GM21786 (cell line): Measurements from ENCODE around the gene POR.
A peak's percentile ranks its signal among the peaks of the same experiment; 100 is the strongest.

Experiments used
- ATAC-seq: cut with Tn5 transposase; IDR thresholded peaks from one replicate; pipeline ENCODE4 v1.9.1; 2021; ENCODE audit not compliant: unreplicated experiment

Gene POR

GRCh38 chr7:75915416-75916156 lies 631 bp downstream of the POR start:
- no peak for ATAC-seq

- no peak for ATAC-seq
These were observed 1.3 kb downstream of the POR start for GRCh38 chr7:75916259-75916658.

- ATAC-seq = no peak
These were observed 2.0 kb downstream of the POR start for GRCh38 chr7:75916685-75917634.

DNA sequence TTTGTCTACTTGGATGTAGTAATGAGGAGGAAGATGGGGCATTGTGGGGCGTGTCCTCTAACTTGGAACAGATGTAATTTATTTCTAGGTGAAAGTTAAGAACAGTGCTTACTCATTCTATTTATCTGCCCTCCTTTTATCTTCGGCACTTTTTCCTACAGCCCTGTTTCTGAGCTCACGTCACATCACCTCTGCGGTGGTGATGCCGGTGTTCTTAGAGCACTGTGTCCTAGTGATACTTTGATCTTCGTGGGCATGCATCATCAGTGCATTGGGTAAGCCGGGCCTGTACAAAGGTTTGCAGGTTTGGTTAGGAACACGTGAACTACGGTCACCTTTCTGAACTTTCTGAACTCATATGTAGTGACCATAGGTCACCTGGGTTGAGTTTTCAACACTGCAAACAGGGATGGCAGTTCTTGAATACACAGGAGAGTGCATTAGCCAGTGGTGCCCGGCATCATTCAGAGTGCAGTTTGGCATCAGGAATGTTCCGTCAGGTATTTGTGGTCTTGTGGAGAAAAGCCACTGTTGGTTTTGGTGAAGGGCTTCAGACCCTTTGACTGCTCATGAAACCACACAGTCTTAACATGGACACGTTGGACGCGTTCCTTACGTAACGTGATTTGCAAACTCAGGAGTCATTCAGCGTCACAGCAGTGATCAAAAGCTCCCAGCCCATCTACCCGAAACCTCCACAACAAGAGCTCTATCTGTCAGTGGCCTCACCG lies 5.6 kb downstream of the POR start:
- ATAC-seq = no peak

DNA sequence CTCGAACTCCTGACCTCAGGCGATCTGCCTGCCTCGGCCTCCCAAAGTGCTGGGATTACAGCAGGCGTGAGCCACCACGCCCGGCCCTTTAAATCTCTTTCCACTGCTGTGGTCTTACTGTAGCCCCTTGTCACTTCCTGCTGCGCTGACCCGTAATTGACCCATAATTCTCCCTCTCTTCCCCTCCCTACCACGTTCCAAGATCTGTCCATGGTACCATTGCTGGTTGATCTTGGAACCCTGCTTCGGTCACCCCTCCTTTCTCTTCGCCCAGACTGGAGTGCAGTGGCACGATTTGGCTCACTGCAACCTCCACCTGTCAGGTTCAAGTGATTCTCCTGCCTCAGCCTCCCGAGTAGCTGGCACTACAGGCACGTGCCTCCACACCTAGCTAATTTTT lies 6.5 kb downstream of the POR start:
- no peak for ATAC-seq

- no peak for ATAC-seq
These were observed 8.1 kb downstream of the POR start for GRCh38 chr7:75922966-75923603.

- no peak for ATAC-seq
These were observed 9.3 kb downstream of the POR start for GRCh38 chr7:75924256-75924655.

DNA sequence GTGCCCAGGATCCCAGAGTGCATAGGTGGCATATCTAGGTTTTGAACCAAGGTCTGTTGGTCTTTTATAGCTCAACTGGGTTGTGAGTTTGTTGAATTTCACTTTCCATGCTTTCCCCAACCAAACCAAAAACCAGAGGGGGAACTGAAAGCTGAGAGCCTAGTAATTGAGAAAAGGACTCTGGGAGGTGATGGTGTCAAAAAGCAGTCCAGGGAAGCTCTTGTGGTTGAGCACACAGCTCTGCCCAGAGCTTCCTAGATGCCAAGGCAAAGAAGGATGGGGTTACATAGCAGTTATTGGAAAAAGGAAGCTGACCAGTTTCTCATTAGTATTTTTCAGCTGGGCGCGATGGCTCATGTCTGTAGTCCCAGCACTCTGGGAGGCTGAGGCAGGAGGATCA lies 9.9 kb downstream of the POR start:
- no peak for ATAC-seq

GRCh38 chr7:75925717-75926435 lies 10.9 kb downstream of the POR start:
- ATAC-seq = no peak

- ATAC-seq = peak; percentile 87
These were observed 13.6 kb downstream of the POR start for GRCh38 chr7:75928568-75928914.

- ATAC-seq = no peak
These were observed 16.7 kb downstream of the POR start for GRCh38 chr7:75931680-75932079.

DNA sequence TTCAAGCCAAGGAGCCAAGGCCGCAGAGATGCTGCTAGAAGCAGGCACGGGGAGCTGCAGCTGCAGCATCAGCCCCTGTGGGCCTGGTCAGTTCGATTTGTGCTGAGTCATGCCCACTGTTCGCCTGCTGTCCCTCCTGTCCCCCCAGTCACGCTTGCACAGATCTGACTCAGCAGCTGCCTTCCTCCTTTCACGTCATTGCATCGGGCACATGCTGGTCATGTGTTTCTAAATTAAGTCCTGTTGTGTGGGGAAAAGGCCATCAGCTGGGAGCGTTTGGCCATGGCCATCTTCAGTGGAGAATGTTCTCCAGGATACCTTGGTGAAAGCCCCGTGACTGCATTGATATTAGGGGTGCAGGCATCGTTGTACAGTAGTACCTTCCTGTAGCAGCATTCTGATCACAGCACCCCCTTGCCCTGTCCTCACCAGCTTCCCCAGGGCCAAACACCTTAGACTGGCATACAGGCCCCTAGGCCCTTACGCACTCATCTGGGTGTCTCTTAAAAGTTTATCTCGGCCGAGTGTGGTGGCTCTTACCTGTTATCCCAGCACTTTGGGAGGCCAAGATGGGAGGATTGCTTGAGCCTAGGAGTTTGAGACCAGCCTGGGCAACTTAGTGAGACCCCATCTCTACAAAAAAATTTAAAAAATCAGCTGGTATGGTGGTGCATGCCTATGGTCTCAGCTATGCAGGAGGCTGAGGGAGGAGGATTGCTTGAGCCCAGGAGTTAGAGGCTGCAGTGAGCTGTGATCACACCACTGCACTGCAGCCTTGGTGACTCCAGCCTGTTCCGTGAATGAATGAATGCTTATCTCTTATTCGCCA lies 23.2 kb downstream of the POR start:
- no peak for ATAC-seq

GRCh38 chr7:75938921-75939320 lies 24.0 kb downstream of the POR start:
- ATAC-seq = no peak

DNA sequence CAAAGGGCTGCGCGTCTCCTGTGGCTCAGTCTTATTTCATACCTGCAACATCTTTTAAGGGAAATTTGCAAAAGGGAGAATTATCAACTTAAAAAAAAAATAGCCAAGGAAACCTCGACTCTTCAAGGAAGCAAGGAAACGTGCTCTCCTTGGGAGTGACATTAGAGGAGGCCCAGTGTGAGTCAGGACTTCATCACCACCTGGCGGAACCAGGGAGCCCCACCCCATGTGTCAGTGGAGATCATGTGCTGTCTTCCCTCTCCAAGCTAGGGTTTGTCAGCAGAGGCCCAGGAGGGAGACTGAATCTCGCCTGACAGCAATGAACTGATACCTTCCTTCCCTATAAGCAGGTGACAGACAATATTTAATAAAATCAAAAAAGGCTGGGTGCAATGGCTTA lies 28.9 kb downstream of the POR start:
- ATAC-seq = no peak

- ATAC-seq = no peak
These were observed 29.6 kb downstream of the POR start for GRCh38 chr7:75944507-75944906.

DNA sequence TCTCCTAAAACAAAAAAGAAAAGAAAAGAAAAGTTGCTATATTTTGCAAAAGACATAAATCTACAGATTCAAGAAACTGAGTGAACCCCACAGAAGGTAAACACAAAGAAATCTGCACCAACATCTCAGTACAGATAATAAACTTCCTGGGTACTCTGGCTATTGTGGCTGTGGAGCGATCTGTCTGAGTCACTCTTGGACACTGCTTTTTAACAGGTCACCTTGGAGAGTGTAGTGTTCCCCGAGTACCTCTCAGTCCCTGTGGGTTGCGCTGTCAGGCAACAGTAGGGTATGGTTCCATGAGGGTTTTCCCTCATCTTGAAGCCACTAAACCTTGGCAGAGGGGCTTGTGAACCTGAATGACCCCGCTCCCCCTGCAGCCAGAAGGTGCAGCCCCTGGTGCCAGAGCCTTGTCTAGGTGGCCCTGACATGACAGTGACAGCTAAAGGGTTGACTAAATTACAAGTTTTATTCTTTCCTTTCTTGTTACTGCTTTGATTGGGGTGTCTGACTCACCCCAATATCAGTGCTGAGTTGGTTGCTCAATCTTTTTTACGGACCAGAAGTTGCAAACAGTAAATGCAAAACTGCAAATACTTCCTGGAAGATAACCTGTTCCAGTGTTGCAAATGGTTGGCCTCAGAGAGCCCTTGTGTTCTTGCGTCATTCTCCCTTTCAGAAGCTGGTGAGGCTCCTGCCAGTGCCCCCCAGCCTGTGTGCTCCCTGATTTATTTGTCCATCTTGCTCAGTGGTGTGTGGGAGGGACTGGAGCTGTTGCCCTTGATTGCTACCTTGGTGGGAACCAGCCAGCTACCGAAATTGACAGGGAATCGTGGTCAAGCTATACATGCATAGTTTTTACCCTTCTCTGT lies 30.6 kb downstream of the POR start:
- ATAC-seq = no peak

- ATAC-seq = no peak
These were observed 31.4 kb downstream of the POR start for GRCh38 chr7:75946207-75946855.

DNA sequence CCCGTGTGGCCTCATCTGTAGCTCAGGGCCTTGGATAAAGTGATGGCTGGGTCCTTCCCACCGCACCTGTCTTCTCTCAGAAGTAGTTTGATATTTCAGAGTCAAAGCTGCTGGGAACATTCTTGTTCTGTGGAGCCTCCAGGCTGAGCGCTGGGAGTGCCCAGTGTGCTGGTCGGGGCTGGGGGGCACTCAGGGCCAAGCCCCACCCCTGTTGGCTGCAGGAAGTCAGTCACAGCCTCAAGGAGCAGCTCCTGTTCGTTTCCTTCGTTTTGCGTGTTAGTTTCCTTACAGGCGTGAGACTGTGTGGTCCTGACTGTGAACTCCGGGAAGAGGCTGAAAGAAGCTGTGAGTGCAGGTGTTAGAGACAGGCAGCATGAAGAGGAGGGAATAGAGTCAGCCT lies 33.2 kb downstream of the POR start:
- ATAC-seq = no peak
